HG03064 (cell line): ENCODE measurements around the gene SIRT4.

Experiments
- ATAC-seq: cut with Tn5 transposase; IDR thresholded peaks from one replicate; pipeline ENCODE4 v1.9.1; 2021; ENCODE audit warnings: low read depth; ENCODE audit not compliant: unreplicated experiment

The SIRT4 gene

GRCh38 chr12:120361506-120362208 lies 59.5 kb downstream of the SIRT4 start:
- no peak for ATAC-seq
